ENCODE measurements around the gene WNT6. TPM values are rescaled to one million over a fixed set of nuclear protein-coding genes. Genes with fewer than 3 reads are reported as not detected.

The WNT6 gene
- total and polyA plus RNA-seq, 10 of the 15 experiments (the other 5 are each of a cell fraction or from before 2014, with no cell fraction given) = 0.11 to 0.44 (median 0.22) TPM; not detected in 5

- TF ChIP-seq, protein P1, sequence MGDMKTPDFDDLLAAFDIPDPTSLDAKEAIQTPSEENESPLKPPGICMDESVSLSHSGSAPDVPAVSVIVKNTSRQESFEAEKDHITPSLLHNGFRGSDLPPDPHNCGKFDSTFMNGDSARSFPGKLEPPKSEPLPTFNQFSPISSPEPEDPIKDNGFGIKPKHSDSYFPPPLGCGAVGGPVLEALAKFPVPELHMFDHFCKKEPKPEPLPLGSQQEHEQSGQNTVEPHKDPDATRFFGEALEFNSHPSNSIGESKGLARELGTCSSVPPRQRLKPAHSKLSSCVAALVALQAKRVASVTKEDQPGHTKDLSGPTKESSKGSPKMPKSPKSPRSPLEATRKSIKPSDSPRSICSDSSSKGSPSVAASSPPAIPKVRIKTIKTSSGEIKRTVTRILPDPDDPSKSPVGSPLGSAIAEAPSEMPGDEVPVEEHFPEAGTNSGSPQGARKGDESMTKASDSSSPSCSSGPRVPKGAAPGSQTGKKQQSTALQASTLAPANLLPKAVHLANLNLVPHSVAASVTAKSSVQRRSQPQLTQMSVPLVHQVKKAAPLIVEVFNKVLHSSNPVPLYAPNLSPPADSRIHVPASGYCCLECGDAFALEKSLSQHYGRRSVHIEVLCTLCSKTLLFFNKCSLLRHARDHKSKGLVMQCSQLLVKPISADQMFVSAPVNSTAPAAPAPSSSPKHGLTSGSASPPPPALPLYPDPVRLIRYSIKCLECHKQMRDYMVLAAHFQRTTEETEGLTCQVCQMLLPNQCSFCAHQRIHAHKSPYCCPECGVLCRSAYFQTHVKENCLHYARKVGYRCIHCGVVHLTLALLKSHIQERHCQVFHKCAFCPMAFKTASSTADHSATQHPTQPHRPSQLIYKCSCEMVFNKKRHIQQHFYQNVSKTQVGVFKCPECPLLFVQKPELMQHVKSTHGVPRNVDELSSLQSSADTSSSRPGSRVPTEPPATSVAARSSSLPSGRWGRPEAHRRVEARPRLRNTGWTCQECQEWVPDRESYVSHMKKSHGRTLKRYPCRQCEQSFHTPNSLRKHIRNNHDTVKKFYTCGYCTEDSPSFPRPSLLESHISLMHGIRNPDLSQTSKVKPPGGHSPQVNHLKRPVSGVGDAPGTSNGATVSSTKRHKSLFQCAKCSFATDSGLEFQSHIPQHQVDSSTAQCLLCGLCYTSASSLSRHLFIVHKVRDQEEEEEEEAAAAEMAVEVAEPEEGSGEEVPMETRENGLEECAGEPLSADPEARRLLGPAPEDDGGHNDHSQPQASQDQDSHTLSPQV (IDR thresholded peaks at IDR 0.05) = peak; percentile 45; the same call in 1 of the 2 replicates
- no peak for TF ChIP-seq RUNX3 (IDR thresholded peaks at IDR 0.05; ENCODE audit: low read length)
- TF ChIP-seq YY1 (IDR thresholded peaks at IDR 0.05; ENCODE audit: low read depth, low read length) = peak; percentile 76
- no peak for TF ChIP-seq EP300 (IDR thresholded peaks at IDR 0.05; ENCODE audit: borderline replicate concordance in 1 of 2, control insufficient read depth in 1 of 2, low read depth in 2 of 2, low read length in 2 of 2)
- no peak for TF ChIP-seq SREBF1 (IDR thresholded peaks at IDR 0.05; ENCODE audit: low read length)
- TF ChIP-seq TARDBP (IDR thresholded peaks at IDR 0.05; ENCODE audit: borderline replicate concordance) = no peak
- TF ChIP-seq, protein P2, sequence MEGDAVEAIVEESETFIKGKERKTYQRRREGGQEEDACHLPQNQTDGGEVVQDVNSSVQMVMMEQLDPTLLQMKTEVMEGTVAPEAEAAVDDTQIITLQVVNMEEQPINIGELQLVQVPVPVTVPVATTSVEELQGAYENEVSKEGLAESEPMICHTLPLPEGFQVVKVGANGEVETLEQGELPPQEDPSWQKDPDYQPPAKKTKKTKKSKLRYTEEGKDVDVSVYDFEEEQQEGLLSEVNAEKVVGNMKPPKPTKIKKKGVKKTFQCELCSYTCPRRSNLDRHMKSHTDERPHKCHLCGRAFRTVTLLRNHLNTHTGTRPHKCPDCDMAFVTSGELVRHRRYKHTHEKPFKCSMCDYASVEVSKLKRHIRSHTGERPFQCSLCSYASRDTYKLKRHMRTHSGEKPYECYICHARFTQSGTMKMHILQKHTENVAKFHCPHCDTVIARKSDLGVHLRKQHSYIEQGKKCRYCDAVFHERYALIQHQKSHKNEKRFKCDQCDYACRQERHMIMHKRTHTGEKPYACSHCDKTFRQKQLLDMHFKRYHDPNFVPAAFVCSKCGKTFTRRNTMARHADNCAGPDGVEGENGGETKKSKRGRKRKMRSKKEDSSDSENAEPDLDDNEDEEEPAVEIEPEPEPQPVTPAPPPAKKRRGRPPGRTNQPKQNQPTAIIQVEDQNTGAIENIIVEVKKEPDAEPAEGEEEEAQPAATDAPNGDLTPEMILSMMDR (IDR thresholded peaks at IDR 0.05 in 2 of 3, conservative IDR thresholded peaks at IDR 0.05 in 1 of 3; ENCODE audit: control insufficient read depth in 2 of 3, extremely low read depth in 1 of 3, insufficient read depth in 1 of 3, low read depth in 3 of 3, low read length in 3 of 3) = peak; percentile 96 to 99 (median 98); a peak in 5 of 6 replicates
- TF ChIP-seq, protein P3, sequence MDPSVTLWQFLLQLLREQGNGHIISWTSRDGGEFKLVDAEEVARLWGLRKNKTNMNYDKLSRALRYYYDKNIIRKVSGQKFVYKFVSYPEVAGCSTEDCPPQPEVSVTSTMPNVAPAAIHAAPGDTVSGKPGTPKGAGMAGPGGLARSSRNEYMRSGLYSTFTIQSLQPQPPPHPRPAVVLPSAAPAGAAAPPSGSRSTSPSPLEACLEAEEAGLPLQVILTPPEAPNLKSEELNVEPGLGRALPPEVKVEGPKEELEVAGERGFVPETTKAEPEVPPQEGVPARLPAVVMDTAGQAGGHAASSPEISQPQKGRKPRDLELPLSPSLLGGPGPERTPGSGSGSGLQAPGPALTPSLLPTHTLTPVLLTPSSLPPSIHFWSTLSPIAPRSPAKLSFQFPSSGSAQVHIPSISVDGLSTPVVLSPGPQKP (IDR thresholded peaks at IDR 0.05; ENCODE audit: low read depth, low read length) = no peak
- no peak for TF ChIP-seq MEF2A (IDR thresholded peaks at IDR 0.05; ENCODE audit: insufficient read depth, low read depth, low read length)
- TF ChIP-seq ASH2L (IDR thresholded peaks at IDR 0.05; ENCODE audit: borderline replicate concordance, low read depth) = no peak
- no peak for TF ChIP-seq SMARCA5 (IDR thresholded peaks at IDR 0.05)
- TF ChIP-seq NRF1 (conservative IDR thresholded peaks at IDR 0.05; ENCODE audit: low read depth, low read length) = no peak
- no peak for TF ChIP-seq POLR2A (IDR thresholded peaks at IDR 0.05; ENCODE audit: low read depth, low read length)
- TF ChIP-seq ATF2 (IDR thresholded peaks at IDR 0.05; ENCODE audit: low read length) = no peak
- TF ChIP-seq GABPA (IDR thresholded peaks at IDR 0.05; ENCODE audit: low read depth) = no peak
- TF ChIP-seq SMAD1 (IDR thresholded peaks at IDR 0.05; ENCODE audit: low read depth, partially characterized antibody) = no peak
- no peak for TF ChIP-seq CREB1 (IDR thresholded peaks at IDR 0.05; ENCODE audit: low read depth)
- TF ChIP-seq NR2C2 (IDR thresholded peaks at IDR 0.05; ENCODE audit: borderline replicate concordance, control insufficient read depth, insufficient read length, low read depth) = no peak
- no peak for TF ChIP-seq CBFB (IDR thresholded peaks at IDR 0.05; ENCODE audit: low read depth)
Measured at GRCh38 chr2:218876562-218877219, 17.1 kb downstream of the WNT6 start (continued).
